GM12878 (cell line): Measurements from ENCODE around the gene SERPINB6. TPM values are rescaled to one million over a fixed set of nuclear protein-coding genes. Genes with fewer than 3 reads are reported as not detected.

ENCODE experiments used
- ATAC-seq: fragments of 200-7000 bp; cut with Tn5 transposase; 3 replicates; pipeline ENCODE4 v1.9.1; 2020; ENCODE audit warnings: mild to moderate bottlenecking, moderate library complexity
- BruUV-seq: library from RNA; stranded (reverse); fragments of 400-500 nt; replicated peaks from 2 replicates; lab custom pipeline; 2021; lab: Mats Ljungman, UMichigan
- CTCF ChIA-PET: fragments of 300-600 bp; sonication (Branson Sonifier 250); formaldehyde crosslinking; extraction: SDS; loops from one replicate; lab custom pipeline; 2021; ENCODE audit warnings: inconsistent platforms; lab: Yijun Ruan, JAX
- POLR2A ChIA-PET: fragments of 350-600 bp; formaldehyde crosslinking; extraction: SDS; loops from one replicate; lab custom pipeline; 2021; ENCODE audit warnings: inconsistent platforms; lab: Charles Lee
- RAD21 ChIA-PET: fragments of 300-600 bp; sonication (Branson Sonifier 250); formaldehyde crosslinking; loops from one replicate; lab custom pipeline; 2023; ENCODE audit warnings: antibody characterized with exemption; ENCODE audit not compliant: unreplicated experiment; lab: Charles Lee
- SMC1A ChIA-PET: fragments of 300-600 bp; sonication (Branson Sonifier 250); formaldehyde crosslinking; loops from one replicate; lab custom pipeline; 2023; ENCODE audit not compliant: unreplicated experiment, uncharacterized antibody; lab: Charles Lee
- DNase-seq: peaks from one replicate; pipeline ENCODE4 v3.0.0-alpha.2; 2011; ENCODE audit warnings: low read depth, low spot score
- FAIRE-seq: peaks from 3 replicates; lab custom pipeline; 2011; peaks lifted over from hg19 to GRCh38; lab: Jason Lieb, UNC
- H2AFZ ChIP-seq: 2 replicates; pipeline ENCODE4 v1.6.0; 2011; ENCODE audit warnings: low read depth, low read length, control low read depth; ENCODE audit not compliant: control insufficient read depth
- H3K27ac ChIP-seq: 2 replicates; pipeline ENCODE4 v1.5.1; 2011; ENCODE audit warnings: control low read depth; ENCODE audit not compliant: control insufficient read depth, insufficient read depth
- H3K27me3 ChIP-seq, 2 experiments: replicated peaks in 1 of 2; 2 replicates each; pipeline versions ENCODE4 v1.6.0 to v1.6.1; 2011; ENCODE audit warnings: low read length in 1 of 2; ENCODE audit not compliant: control insufficient read depth in 2 of 2, insufficient read depth in 2 of 2
- H3K36me3 ChIP-seq, 2 experiments: 2 replicates each; pipeline ENCODE4 v1.5.1; 2011; ENCODE audit warnings: low read length in 1 of 2; ENCODE audit not compliant: control insufficient read depth in 2 of 2, insufficient read depth in 2 of 2
- H3K4me1 ChIP-seq: 2 replicates; pipeline ENCODE4 v1.6.1; 2011; ENCODE audit warnings: mild to moderate bottlenecking, low read length, moderate library complexity, mixed read lengths; ENCODE audit not compliant: control insufficient read depth, insufficient read depth
- H3K4me2 ChIP-seq: 2 replicates; pipeline ENCODE4 v1.6.0; 2011; ENCODE audit warnings: control low read depth; ENCODE audit not compliant: control insufficient read depth, insufficient read depth
- H3K4me3 ChIP-seq: fragments of 200-600 bp; sonication (generic); 2 replicates; pipeline ENCODE4 v1.5.1; 2016
- H3K79me2 ChIP-seq: 2 replicates; pipeline ENCODE4 v1.6.0; 2011; ENCODE audit warnings: low read length; ENCODE audit not compliant: control insufficient read depth, insufficient read depth
- H3K9ac ChIP-seq: 2 replicates; pipeline ENCODE4 v1.8.0; 2011; ENCODE audit warnings: low read length, control low read depth, mixed read lengths; ENCODE audit not compliant: control insufficient read depth, insufficient read depth
- H3K9me3 ChIP-seq: replicated peaks from 3 replicates; pipeline ENCODE4 v1.5.1; 2011; ENCODE audit warnings: mild to moderate bottlenecking, low read length; ENCODE audit not compliant: control insufficient read depth, insufficient read depth
- H4K20me1 ChIP-seq: 2 replicates; pipeline ENCODE4 v1.6.0; 2011; ENCODE audit not compliant: control insufficient read depth, insufficient read depth
- CHD2 ChIP-seq: IDR thresholded peaks from 2 replicates; pipeline ENCODE4 v1.6.1; 2011; ENCODE audit warnings: low read depth, low read length, improper control_type of control experiment, borderline replicate concordance
- EED ChIP-seq: sonication (generic); IDR thresholded peaks from 2 replicates; pipeline ENCODE4 v1.6.1; 2016; ENCODE audit warnings: antibody characterized with exemption, low read depth
- MTA3 ChIP-seq: IDR thresholded peaks from 2 replicates; pipeline ENCODE4 v1.6.1; 2012; ENCODE audit warnings: low read length, inconsistent platforms, borderline replicate concordance
- NFYA ChIP-seq: IDR thresholded peaks from 2 replicates; pipeline ENCODE4 v1.6.1; 2011; ENCODE audit warnings: low read depth, mild to moderate bottlenecking, low read length, improper control_type of control experiment, borderline replicate concordance
- POLR2AphosphoS2 ChIP-seq: IDR thresholded peaks from 2 replicates; pipeline ENCODE4 v1.6.1; 2011; ENCODE audit warnings: low read depth, mild to moderate bottlenecking, low read length, improper control_type of control experiment, moderate library complexity
- RELA ChIP-seq: fragments of 450-650 bp; IDR thresholded peaks from 2 replicates; pipeline ENCODE4 v1.8.0; 2014; ENCODE audit warnings: borderline replicate concordance; ENCODE audit not compliant: partially characterized antibody
- WGBS: methylation state at CpG from one replicate; pipeline ENCODE4 v1.1.6; 2016; ENCODE audit warnings: low lambda C conversion rate; ENCODE audit not compliant: insufficient replicate concordance, insufficient coverage; ENCODE audit errors: missing lambda C conversion rate; 5-methylcytosine and 5-hydroxymethylcytosine counted together
- in situ Hi-C: fragments of 300-500 bp; cut with MboI; formaldehyde crosslinking; loops from 9 replicates; pipeline ENCODE4 v1.14.3; 2018; ENCODE audit warnings: mixed read lengths
- intact Hi-C: fragments of 100-400 bp; cut with micrococcal nuclease; formaldehyde crosslinking; loops from one replicate; pipeline ENCODE4 v1.14.2; 2022; ENCODE audit not compliant: unreplicated experiment
- polyA plus RNA-seq, 11 experiments: library from polyadenylated mRNA; depleted of rRNA in 4 of 11; unstranded in 6 of 11; stranded (reverse) in 5 of 11; fragments of >200 nt; fragmentation: Nextera tagmentation in 4 of 11; fragmentation: Illumina TruSeq in 1 of 11; extraction: Ambion mirVana in 4 of 11; extraction: Trizol in 1 of 11; gene quantifications; 1 replicate in 1 of 11; 2 replicates in 10 of 11; pipeline versions ENCODE4 v1.2.1 to v1.2.3, GENCODE V29; 2011 to 2016; ENCODE audit warnings: inconsistent platforms in 2 of 11, missing spikeins in 2 of 11, low read depth in 1 of 11
- total RNA-seq, 4 experiments: library from RNA; depleted of rRNA in 3 of 4; stranded (reverse); fragments of >200 nt in 3 of 4; fragmentation: Illumina TruSeq in 1 of 4; extraction: Trizol in 1 of 4; gene quantifications; 2 replicates each; pipeline versions ENCODE4 v1.2.1 to v1.2.3, GENCODE V29; 2013 to 2021
- TF ChIP-seq, protein P1 (sequence below): fragments of 450-650 bp; formaldehyde crosslinking; IDR thresholded peaks from 2 replicates; pipeline ENCODE4 v1.5.0; 2022; ENCODE audit warnings: mild to moderate bottlenecking, missing genetic modification characterization

SERPINB6 gene
- total and polyA plus RNA-seq, 10 of the 15 experiments (the other 5 are each of a cell fraction or from before 2014, with no cell fraction given): 0.37 to 2.2 (median 0.68) TPM; not detected in 1

DNA sequence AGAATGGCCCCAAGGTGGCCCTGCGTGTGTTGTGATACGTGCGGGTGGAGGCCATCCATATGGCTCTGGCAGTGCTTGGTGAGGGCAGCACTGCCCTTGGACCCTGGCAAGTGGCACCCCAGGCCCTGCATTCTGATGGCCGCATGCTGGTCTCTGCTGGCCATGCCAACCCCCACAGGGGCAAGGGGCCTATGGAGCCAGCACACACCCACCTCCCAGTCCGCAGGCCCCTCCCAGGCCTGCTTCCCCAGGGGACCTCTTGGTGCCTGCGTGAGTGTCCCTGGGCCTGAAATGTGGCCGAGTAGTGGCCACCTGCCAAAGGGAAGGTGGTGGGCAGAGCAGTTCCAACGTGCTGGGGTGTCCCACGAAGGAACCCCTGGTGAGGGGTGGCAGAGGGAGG is 45.9 kb upstream of the SERPINB6 start:
- Histone ChIP-seq H3K27ac (no peak overlapping the region), H3K4me1 (no peaks in the 10 kb centered on the region), H3K27me3 (no peaks in the 10 kb centered on the region), H3K9me3 (peaks cover under 1% of the 10 kb centered on the region; the same call in 1 of the 3 replicates), H3K9ac (no peak overlapping the region), H3K4me3 (no peak overlapping the region), H4K20me1 (no peaks in the 10 kb centered on the region), H3K79me2 (no peaks in the 10 kb centered on the region), H3K4me2 (no peak overlapping the region), H2AFZ (no peak overlapping the region), H3K36me3 (no peaks in the 10 kb centered on the region)
- FAIRE-seq: no peak
- no peak for ATAC-seq
- ChIA-PET CTCF (no interaction called here), RAD21 (no interaction called here), POLR2A (no interaction called here), SMC1A (no interaction called here)
- intact Hi-C loops (no loop called here), in situ Hi-C loops (no loop called here)
- TF ChIP-seq RELA: no peak
- no peak for TF ChIP-seq NFYA
- no peak for TF ChIP-seq MTA3
- TF ChIP-seq POLR2AphosphoS2: no peak
- TF ChIP-seq EED: no peak
- TF ChIP-seq CHD2: no peak
- TF ChIP-seq, protein P1, sequence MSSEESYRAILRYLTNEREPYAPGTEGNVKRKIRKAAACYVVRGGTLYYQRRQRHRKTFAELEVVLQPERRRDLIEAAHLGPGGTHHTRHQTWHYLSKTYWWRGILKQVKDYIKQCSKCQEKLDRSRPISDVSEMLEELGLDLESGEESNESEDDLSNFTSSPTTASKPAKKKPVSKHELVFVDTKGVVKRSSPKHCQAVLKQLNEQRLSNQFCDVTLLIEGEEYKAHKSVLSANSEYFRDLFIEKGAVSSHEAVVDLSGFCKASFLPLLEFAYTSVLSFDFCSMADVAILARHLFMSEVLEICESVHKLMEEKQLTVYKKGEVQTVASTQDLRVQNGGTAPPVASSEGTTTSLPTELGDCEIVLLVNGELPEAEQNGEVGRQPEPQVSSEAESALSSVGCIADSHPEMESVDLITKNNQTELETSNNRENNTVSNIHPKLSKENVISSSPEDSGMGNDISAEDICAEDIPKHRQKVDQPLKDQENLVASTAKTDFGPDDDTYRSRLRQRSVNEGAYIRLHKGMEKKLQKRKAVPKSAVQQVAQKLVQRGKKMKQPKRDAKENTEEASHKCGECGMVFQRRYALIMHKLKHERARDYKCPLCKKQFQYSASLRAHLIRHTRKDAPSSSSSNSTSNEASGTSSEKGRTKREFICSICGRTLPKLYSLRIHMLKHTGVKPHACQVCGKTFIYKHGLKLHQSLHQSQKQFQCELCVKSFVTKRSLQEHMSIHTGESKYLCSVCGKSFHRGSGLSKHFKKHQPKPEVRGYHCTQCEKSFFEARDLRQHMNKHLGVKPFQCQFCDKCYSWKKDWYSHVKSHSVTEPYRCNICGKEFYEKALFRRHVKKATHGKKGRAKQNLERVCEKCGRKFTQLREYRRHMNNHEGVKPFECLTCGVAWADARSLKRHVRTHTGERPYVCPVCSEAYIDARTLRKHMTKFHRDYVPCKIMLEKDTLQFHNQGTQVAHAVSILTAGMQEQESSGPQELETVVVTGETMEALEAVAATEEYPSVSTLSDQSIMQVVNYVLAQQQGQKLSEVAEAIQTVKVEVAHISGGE (CRISPR knock-in tag): no peak
- BruUV-seq: no TSS peak
- no peak for DNase-seq
- 86% methylated on average over 9 of the region's 9 CpGs for WGBS
